SK-N-SH (cell line): ENCODE results near the gene SGSH. TPM values are rescaled to one million over a fixed set of nuclear protein-coding genes. Genes with fewer than 3 reads are reported as not detected.

Source experiments
- CTCF ChIA-PET: fragments of 300-600, 350-600 bp; formaldehyde crosslinking; extraction: SDS; loops from one replicate; lab custom pipeline; 2021; lab: Yijun Ruan, JAX
- POLR2A ChIA-PET: fragments of 350-600 bp; sonication (Branson Sonifier 250); formaldehyde crosslinking; extraction: SDS; loops from one replicate; lab custom pipeline; 2020; ENCODE audit warnings: antibody characterized with exemption, inconsistent platforms; lab: Yijun Ruan, JAX
- DNase-seq: peaks from one replicate; pipeline ENCODE4 v3.0.0; 2012
- H2AFZ ChIP-seq: fragments of 200-600 bp; sonication (generic); 2 replicates; pipeline ENCODE4 v1.8.1; 2016; ENCODE audit warnings: antibody characterized with exemption, mild to moderate bottlenecking, low read depth
- H3F3A ChIP-seq: fragments of 200-600 bp; sonication (generic); replicated peaks from 2 replicates; pipeline ENCODE3; 2016; ENCODE audit warnings: antibody characterized with exemption, mild to moderate bottlenecking; ENCODE audit not compliant: insufficient read depth
- H3K27ac ChIP-seq, 2 experiments: fragments of 200-500 bp in 1 of 2; fragments of 200-600 bp in 1 of 2; sonication (Bioruptor generic) in 1 of 2; sonication (generic), shearing (Covaris generic) in 1 of 2; 2 replicates each; pipeline versions ENCODE4 v1.5.1 to v1.6.1; 2014 to 2016; ENCODE audit warnings: low read depth in 2 of 2, inconsistent platforms in 1 of 2, low read length in 1 of 2, mild to moderate bottlenecking in 1 of 2, mixed read lengths in 1 of 2
- H3K27me3 ChIP-seq: fragments of 200-600 bp; sonication (generic), shearing (Covaris generic); 2 replicates; pipeline ENCODE4 v1.6.1; 2016; ENCODE audit warnings: mixed run types; ENCODE audit not compliant: insufficient read depth
- H3K36me3 ChIP-seq, 2 experiments: fragments of 200-500 bp in 1 of 2; fragments of 200-600 bp in 1 of 2; sonication (Bioruptor generic) in 1 of 2; sonication (generic) in 1 of 2; replicated peaks in 1 of 2; 2 replicates each; pipeline versions ENCODE3 to v1.5.1; 2014 to 2016; ENCODE audit warnings: low read length in 1 of 2, mild to moderate bottlenecking in 1 of 2; ENCODE audit not compliant: insufficient read depth in 2 of 2, control insufficient read depth in 1 of 2
- H3K4me1 ChIP-seq, 2 experiments: fragments of 200-500 bp in 1 of 2; fragments of 200-600 bp in 1 of 2; sonication (Bioruptor generic) in 1 of 2; sonication (generic), shearing (Covaris generic) in 1 of 2; 2 replicates each; pipeline versions ENCODE4 v1.5.1 to v1.6.1; 2014 to 2016; ENCODE audit warnings: low read depth in 1 of 2, low read length in 1 of 2, mixed run types in 1 of 2; ENCODE audit not compliant: insufficient read depth in 2 of 2, control insufficient read depth in 1 of 2
- H3K4me2 ChIP-seq: fragments of 200-600 bp; sonication (generic), shearing (Covaris generic); 2 replicates; pipeline ENCODE4 v1.6.1; 2017; ENCODE audit warnings: mixed run types
- H3K4me3 ChIP-seq, 2 experiments: fragments of 200-500 bp in 1 of 2; fragments of 200-600 bp in 1 of 2; sonication (Bioruptor generic) in 1 of 2; sonication (generic), shearing (Covaris generic) in 1 of 2; 2 replicates each; pipeline versions ENCODE4 v1.5.1 to v1.8.1; 2014 to 2016; ENCODE audit warnings: low read depth in 2 of 2, inconsistent platforms in 1 of 2, low read length in 1 of 2, mild to moderate bottlenecking in 1 of 2, mixed read lengths in 1 of 2, moderate library complexity in 1 of 2
- H3K79me2 ChIP-seq: fragments of 200-600 bp; sonication (generic); 2 replicates; pipeline ENCODE4 v1.8.1; 2017; ENCODE audit warnings: mild to moderate bottlenecking; ENCODE audit not compliant: insufficient read depth
- H3K9ac ChIP-seq: fragments of 200-600 bp; sonication (generic); 2 replicates; pipeline ENCODE4 v1.6.1; 2017; ENCODE audit warnings: mixed run types
- H3K9me2 ChIP-seq: fragments of 200-600 bp; sonication (generic); 2 replicates; pipeline ENCODE4 v1.6.1; 2017; ENCODE audit warnings: mixed run types
- H3K9me3 ChIP-seq: fragments of 200-600 bp; sonication (generic); 2 replicates; pipeline ENCODE4 v1.6.1; 2017; ENCODE audit warnings: mixed run types, mild to moderate bottlenecking, moderate library complexity
- H4K20me1 ChIP-seq: fragments of 200-600 bp; sonication (generic); 2 replicates; pipeline ENCODE4 v1.6.1; 2017; ENCODE audit warnings: mild to moderate bottlenecking, mixed run types; ENCODE audit not compliant: insufficient read depth
- CTCF ChIP-seq: fragments of 200-600 bp; sonication (generic); IDR thresholded peaks from 2 replicates; pipeline ENCODE4 v1.6.1; 2017; ENCODE audit warnings: antibody characterized with exemption, mild to moderate bottlenecking, moderate library complexity
- EP300 ChIP-seq, 2 experiments: IDR thresholded peaks; 2 replicates each; pipeline versions ENCODE4 v1.4.0 to v1.6.1; 2012; ENCODE audit warnings: borderline replicate concordance in 1 of 2, low read depth in 1 of 2, low read length in 1 of 2
- EZH2phosphoT487 ChIP-seq: fragments of 200-600 bp; sonication (generic); IDR thresholded peaks from 2 replicates; pipeline ENCODE4 v1.6.1; 2017; ENCODE audit warnings: low read depth, mixed run types, mild to moderate bottlenecking, antibody characterized with exemption, moderate library complexity, borderline replicate concordance
- GABPA ChIP-seq: IDR thresholded peaks from 2 replicates; pipeline ENCODE4 v1.4.0; 2012; ENCODE audit warnings: low read depth, mild to moderate bottlenecking
- GATA2 ChIP-seq: sonication (generic); formaldehyde crosslinking; IDR thresholded peaks from 2 replicates; pipeline ENCODE4 v1.5.0; 2020; ENCODE audit warnings: mild to moderate bottlenecking, missing genetic modification reagents
- JUND ChIP-seq: IDR thresholded peaks from 2 replicates; pipeline ENCODE4 v1.4.0; 2012
- MXI1 ChIP-seq: IDR thresholded peaks from 2 replicates; pipeline ENCODE4 v1.6.1; 2012; ENCODE audit warnings: mild to moderate bottlenecking, low read depth, low read length, improper control_type of control experiment
- NRF1 ChIP-seq: IDR thresholded peaks from 2 replicates; pipeline ENCODE4 v1.6.1; 2012; ENCODE audit warnings: low read depth, mild to moderate bottlenecking, low read length
- POLR2AphosphoS5 ChIP-seq: IDR thresholded peaks from 2 replicates; pipeline ENCODE4 v1.6.1; 2012; ENCODE audit warnings: low read depth, low read length
- RCOR1 ChIP-seq: fragments of 150-350 bp; IDR thresholded peaks from 2 replicates; pipeline ENCODE4 v1.6.1; 2017; ENCODE audit warnings: antibody characterized with exemption, low read length
- RXRA ChIP-seq: IDR thresholded peaks from 2 replicates; pipeline ENCODE4 v1.4.0; 2012; ENCODE audit warnings: low read depth, mild to moderate bottlenecking, borderline replicate concordance
- SMC3 ChIP-seq: IDR thresholded peaks from 2 replicates; pipeline ENCODE4 v1.6.1; 2012; ENCODE audit warnings: low read depth, low read length, improper control_type of control experiment
- TAF1 ChIP-seq: IDR thresholded peaks from 2 replicates; pipeline ENCODE4 v1.6.1; 2012; ENCODE audit warnings: low read depth, mild to moderate bottlenecking, low read length, moderate library complexity, borderline replicate concordance
- TCF12 ChIP-seq: IDR thresholded peaks from 2 replicates; pipeline ENCODE4 v1.4.0; 2012
- TEAD4 ChIP-seq: IDR thresholded peaks from 2 replicates; pipeline ENCODE4 v1.4.0; 2012; ENCODE audit warnings: mild to moderate bottlenecking, borderline replicate concordance; ENCODE audit not compliant: insufficient read depth
- USF1 ChIP-seq: IDR thresholded peaks from 2 replicates; pipeline ENCODE4 v1.4.0; 2012; ENCODE audit warnings: low read depth, borderline replicate concordance
- USF2 ChIP-seq: fragments of 150-350 bp; IDR thresholded peaks from 2 replicates; pipeline ENCODE4 v1.6.1; 2017; ENCODE audit warnings: antibody characterized with exemption, low read length, low read depth, borderline replicate concordance
- YY1 ChIP-seq: IDR thresholded peaks from 2 replicates; pipeline ENCODE4 v1.4.0; 2012; ENCODE audit warnings: low read depth, mild to moderate bottlenecking
- ZBTB33 ChIP-seq: IDR thresholded peaks from 2 replicates; pipeline ENCODE4 v1.4.0; 2012; ENCODE audit warnings: low read depth, borderline replicate concordance
- WGBS: methylation state at CpG from one replicate; pipeline ENCODE4 v1.1.6; 2017; ENCODE audit warnings: low lambda C conversion rate; 5-methylcytosine and 5-hydroxymethylcytosine counted together
- polyA plus RNA-seq, 3 experiments: library from polyadenylated mRNA; depleted of rRNA; stranded (reverse); fragments of >200 nt; gene quantifications; 2 replicates each; pipeline ENCODE4 v1.2.3, GENCODE V29; 2012
- TF ChIP-seq, protein P1 (sequence below): IDR thresholded peaks from 2 replicates; pipeline ENCODE4; 2012

SGSH gene
- polyA plus RNA-seq, 1 of the 3 experiments (the other 2 are of a cell fraction): 161 TPM

- no peak for DNase-seq
- 100% methylated on average over 10 of the region's 11 CpGs for WGBS
- Histone ChIP-seq H3K36me3 (peaks cover 5 to 35% of the 10 kb centered on the region in 2 experiments), H3K27ac (no peak overlapping the region), H4K20me1 (no peaks in the 10 kb centered on the region), H3K9ac (no peak overlapping the region), H3K79me2 (no peaks in the 10 kb centered on the region), H3K4me2 (no peak overlapping the region), H3K4me3 (no peak overlapping the region), H2AFZ (no peak overlapping the region), H3K4me1 (no peaks in the 10 kb centered on the region), H3F3A (no peaks in the 10 kb centered on the region), H3K9me3 (peaks cover 15% of the 10 kb centered on the region), H3K9me2 (no peaks in the 10 kb centered on the region), H3K27me3 (no peaks in the 10 kb centered on the region)
- no peak for TF ChIP-seq RCOR1
- TF ChIP-seq USF2: no peak
- TF ChIP-seq SMC3: no peak
- no peak for TF ChIP-seq CTCF
- no peak for TF ChIP-seq GATA2 (CRISPR knock-in tag)
- TF ChIP-seq TEAD4: no peak
- no peak for TF ChIP-seq USF1
- no peak for TF ChIP-seq EZH2phosphoT487
- TF ChIP-seq MXI1: no peak
- no peak for TF ChIP-seq GABPA
- TF ChIP-seq YY1: no peak
- no peak for TF ChIP-seq EP300 (IDR thresholded peaks at IDR 0.05; ENCODE audit: borderline replicate concordance in 1 of 2, low read depth in 1 of 2, low read length in 1 of 2)
- TF ChIP-seq JUND: no peak
- TF ChIP-seq TCF12: no peak
- ChIA-PET CTCF (interaction anchor here (1.2 to 2.0 kb wide), 3 partner anchors 127 to 145 kb away, joined by 3 to 8 read pairs (median 5); partner anchors contain the start of gene GAA), POLR2A (no interaction called here)
These were observed 7.5 kb upstream of the SGSH start for GRCh38 chr17:80227666-80228065.

GRCh38 chr17:80227156-80227555 lies 7.0 kb upstream of the SGSH start:
- peaks cover 10% of the 10 kb centered on the region; the same call in 1 of the 2 replicates for H3K9me3 ChIP-seq
- H3K4me3 ChIP-seq: no peak overlapping the region
- H3K36me3 ChIP-seq: peaks cover 5 to 29% of the 10 kb centered on the region in 2 experiments
- ChIA-PET CTCF (interaction anchor here (1.2 to 2.0 kb wide), 3 partner anchors 126 to 144 kb away, joined by 3 to 8 read pairs (median 5); partner anchors contain the start of gene GAA), POLR2A (no interaction called here)
- H3K9ac ChIP-seq: no peak overlapping the region
- no peaks in the 10 kb centered on the region for H3F3A ChIP-seq
- no peak overlapping the region for H3K27ac ChIP-seq
- no peak overlapping the region for H2AFZ ChIP-seq
- no peak overlapping the region for H3K4me2 ChIP-seq
- DNase-seq: no peak
- no peaks in the 10 kb centered on the region for H3K27me3 ChIP-seq
- H4K20me1 ChIP-seq: no peaks in the 10 kb centered on the region
- no peaks in the 10 kb centered on the region; a peak in 1 of 4 replicates for H3K4me1 ChIP-seq
- WGBS: 95% methylated on average over 4 of the region's 4 CpGs
- no peaks in the 10 kb centered on the region for H3K9me2 ChIP-seq
- H3K79me2 ChIP-seq: no peaks in the 10 kb centered on the region
- TF ChIP-seq RXRA: no peak
- no peak for TF ChIP-seq JUND
- TF ChIP-seq, protein P1, sequence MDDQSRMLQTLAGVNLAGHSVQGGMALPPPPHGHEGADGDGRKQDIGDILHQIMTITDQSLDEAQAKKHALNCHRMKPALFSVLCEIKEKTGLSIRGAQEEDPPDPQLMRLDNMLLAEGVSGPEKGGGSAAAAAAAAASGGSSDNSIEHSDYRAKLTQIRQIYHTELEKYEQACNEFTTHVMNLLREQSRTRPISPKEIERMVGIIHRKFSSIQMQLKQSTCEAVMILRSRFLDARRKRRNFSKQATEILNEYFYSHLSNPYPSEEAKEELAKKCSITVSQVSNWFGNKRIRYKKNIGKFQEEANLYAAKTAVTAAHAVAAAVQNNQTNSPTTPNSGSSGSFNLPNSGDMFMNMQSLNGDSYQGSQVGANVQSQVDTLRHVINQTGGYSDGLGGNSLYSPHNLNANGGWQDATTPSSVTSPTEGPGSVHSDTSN: no peak
- no peak for TF ChIP-seq TAF1
- TF ChIP-seq NRF1: no peak
- TF ChIP-seq POLR2AphosphoS5: no peak
- no peak for TF ChIP-seq TEAD4
- no peak for TF ChIP-seq USF1
- TF ChIP-seq ZBTB33: no peak
- TF ChIP-seq SMC3: no peak
- TF ChIP-seq GABPA: no peak
- no peak for TF ChIP-seq YY1
